ENCODE results near the gene PGM3. TPM values are rescaled to one million over a fixed set of nuclear protein-coding genes. Genes with fewer than 3 reads are reported as not detected.

The PGM3 gene
- total and polyA plus RNA-seq, 2 donors (not counting 1 experiment from before 2014, with no cell fraction given) = 6.9 to 24.5 TPM

DNA sequence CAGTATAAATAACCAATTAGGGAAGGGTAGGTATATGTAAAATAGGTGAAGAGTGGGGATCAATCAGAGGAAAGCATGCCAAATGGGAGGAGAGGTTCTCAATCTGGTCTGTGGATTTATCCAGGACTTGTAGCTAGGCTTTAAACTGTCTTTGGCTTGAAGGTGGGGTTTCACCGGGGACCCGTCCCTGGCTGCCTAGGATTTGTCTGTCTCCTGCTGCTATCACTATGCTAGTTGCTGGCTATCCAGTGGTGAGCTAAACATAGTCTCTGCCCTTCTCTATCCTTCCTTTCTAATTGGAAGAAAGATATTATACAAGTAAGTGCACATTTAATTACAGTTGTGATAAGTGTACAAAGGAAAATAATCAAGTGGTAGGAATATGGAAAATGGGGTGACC lies 66.8 kb downstream of the PGM3 start:
- Histone ChIP-seq H3K4me2 (replicated peaks; ENCODE audit: low read depth, low read length, poor library complexity, severe bottlenecking) (no peak overlapping the region), H2AFZ (ENCODE audit: insufficient read depth, low read depth, low read length, poor library complexity, severe bottlenecking) (no peak overlapping the region), H3K79me2 (ENCODE audit: control insufficient read depth, insufficient read depth, low read length) (no peaks in the 10 kb centered on the region), H3K9ac (ENCODE audit: low read length) (no peak overlapping the region), H3K4me1 (ENCODE audit: control insufficient read depth in 2 of 2, insufficient read depth in 2 of 2, low read length in 2 of 2) (no peaks in the 10 kb centered on the region), H3K9me3 (ENCODE audit: control extremely low read depth in 1 of 3, control insufficient read depth in 2 of 3, insufficient read depth in 1 of 3, low read length in 2 of 3) (no peaks in the 10 kb centered on the region), H3K27me3 (replicated peaks in 1 of 4; ENCODE audit: control extremely low read depth in 1 of 4, control insufficient read depth in 3 of 4, insufficient read depth in 4 of 4, low read length in 3 of 4) (no peaks in the 10 kb centered on the region), H4K20me1 (ENCODE audit: control insufficient read depth, insufficient read depth, low read length, poor library complexity, severe bottlenecking) (no peaks in the 10 kb centered on the region), H3K36me3 (replicated peaks in 1 of 2; ENCODE audit: control extremely low read depth in 1 of 2, control insufficient read depth in 1 of 2, extremely low read depth in 1 of 2, insufficient read depth in 2 of 2, low read length in 1 of 2) (peaks cover 22 to 75% of the 10 kb centered on the region in 2 experiments), H3K27ac (ENCODE audit: low read length in 2 of 2) (no peak overlapping the region), H3K4me3 (ENCODE audit: control extremely low read depth in 1 of 5, extremely low read depth in 1 of 5, insufficient read depth in 1 of 5, low read depth in 2 of 5, low read length in 4 of 5) (no peak overlapping the region)
- intact Hi-C loops (cut with micrococcal nuclease) = loop anchor here (5.0 kb wide), 1 partner anchor 36 kb away; no protein-coding TSS in a partner anchor
- H3K27ac Mint-ChIP-seq = peak overlapping the region; percentile 4
- no peak overlapping the region for H3K4me3 Mint-ChIP-seq
- WGBS (ENCODE audit: insufficient coverage) = no CpG with 5 or more reads among the region's 2 CpGs
- H3K4me1 Mint-ChIP-seq = no peaks in the 10 kb centered on the region
- no peaks in the 10 kb centered on the region for H3K9me3 Mint-ChIP-seq (ENCODE audit: insufficient read depth)
- ATAC-seq (ENCODE audit: low read depth) = no peak
- H3K27me3 Mint-ChIP-seq = no peaks in the 10 kb centered on the region
- TF ChIP-seq EZH2 (IDR thresholded peaks at IDR 0.05; ENCODE audit: borderline replicate concordance, insufficient read depth, low read depth, low read length, poor library complexity, severe bottlenecking) = no peak
- TF ChIP-seq, protein P1, sequence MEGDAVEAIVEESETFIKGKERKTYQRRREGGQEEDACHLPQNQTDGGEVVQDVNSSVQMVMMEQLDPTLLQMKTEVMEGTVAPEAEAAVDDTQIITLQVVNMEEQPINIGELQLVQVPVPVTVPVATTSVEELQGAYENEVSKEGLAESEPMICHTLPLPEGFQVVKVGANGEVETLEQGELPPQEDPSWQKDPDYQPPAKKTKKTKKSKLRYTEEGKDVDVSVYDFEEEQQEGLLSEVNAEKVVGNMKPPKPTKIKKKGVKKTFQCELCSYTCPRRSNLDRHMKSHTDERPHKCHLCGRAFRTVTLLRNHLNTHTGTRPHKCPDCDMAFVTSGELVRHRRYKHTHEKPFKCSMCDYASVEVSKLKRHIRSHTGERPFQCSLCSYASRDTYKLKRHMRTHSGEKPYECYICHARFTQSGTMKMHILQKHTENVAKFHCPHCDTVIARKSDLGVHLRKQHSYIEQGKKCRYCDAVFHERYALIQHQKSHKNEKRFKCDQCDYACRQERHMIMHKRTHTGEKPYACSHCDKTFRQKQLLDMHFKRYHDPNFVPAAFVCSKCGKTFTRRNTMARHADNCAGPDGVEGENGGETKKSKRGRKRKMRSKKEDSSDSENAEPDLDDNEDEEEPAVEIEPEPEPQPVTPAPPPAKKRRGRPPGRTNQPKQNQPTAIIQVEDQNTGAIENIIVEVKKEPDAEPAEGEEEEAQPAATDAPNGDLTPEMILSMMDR (IDR thresholded peaks at IDR 0.05) = no peak
- ChIA-PET CTCF (no interaction called here), POLR2A (no interaction called here)
- DNase-seq = no peak

DNA sequence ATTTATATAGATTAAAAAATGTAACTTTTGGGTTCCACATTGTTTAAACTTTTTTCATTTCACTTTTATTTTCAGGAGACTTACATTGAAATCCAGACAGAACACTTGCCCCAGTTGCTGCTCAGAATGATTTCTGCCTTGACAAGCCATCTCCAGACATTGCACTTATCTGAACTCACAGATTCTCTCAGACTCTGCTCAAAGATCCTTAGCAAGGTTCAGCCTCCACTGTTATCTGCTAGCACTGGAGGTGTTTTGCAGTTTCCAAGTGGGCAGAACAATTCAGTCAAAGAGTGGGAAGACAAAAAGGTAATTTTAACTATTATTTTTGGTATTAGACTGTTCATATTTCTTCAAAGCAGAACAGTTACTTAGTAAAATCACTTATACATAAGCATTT lies 67.6 kb downstream of the PGM3 start:
- no peak overlapping the region for H3K27ac Mint-ChIP-seq
- no peaks in the 10 kb centered on the region for H4K20me1 ChIP-seq (ENCODE audit: control insufficient read depth, insufficient read depth, low read length, poor library complexity, severe bottlenecking)
- H3K4me1 Mint-ChIP-seq = no peaks in the 10 kb centered on the region
- TF ChIP-seq EZH2 (IDR thresholded peaks at IDR 0.05; ENCODE audit: borderline replicate concordance, insufficient read depth, low read depth, low read length, poor library complexity, severe bottlenecking) = no peak
- TF ChIP-seq, protein P1 (IDR thresholded peaks at IDR 0.05) = no peak
- no peaks in the 10 kb centered on the region for H3K79me2 ChIP-seq (ENCODE audit: control insufficient read depth, insufficient read depth, low read length)
- ChIA-PET POLR2A (no interaction called here), CTCF (no interaction called here)
- H3K9me3 Mint-ChIP-seq (ENCODE audit: insufficient read depth) = no peaks in the 10 kb centered on the region
- no peaks in the 10 kb centered on the region for H3K4me1 ChIP-seq (ENCODE audit: control insufficient read depth in 2 of 2, insufficient read depth in 2 of 2, low read length in 2 of 2)
- DNase-seq (no peak), ATAC-seq (ENCODE audit: low read depth) (no peak)
- no peaks in the 10 kb centered on the region for H3K27me3 ChIP-seq (replicated peaks in 1 of 4; ENCODE audit: control extremely low read depth in 1 of 4, control insufficient read depth in 3 of 4, insufficient read depth in 4 of 4, low read length in 3 of 4)
- H3K27me3 Mint-ChIP-seq = no peaks in the 10 kb centered on the region
- intact Hi-C loops (cut with micrococcal nuclease) = loop anchor here (5.0 kb wide), 1 partner anchor 37 kb away; no protein-coding TSS in a partner anchor
- H3K4me3 ChIP-seq (ENCODE audit: control extremely low read depth in 1 of 5, extremely low read depth in 1 of 5, insufficient read depth in 1 of 5, low read depth in 2 of 5, low read length in 4 of 5) = no peak overlapping the region
- no peak overlapping the region for H2AFZ ChIP-seq (ENCODE audit: insufficient read depth, low read depth, low read length, poor library complexity, severe bottlenecking)
- H3K9ac ChIP-seq (ENCODE audit: low read length) = no peak overlapping the region
- peaks cover 21 to 75% of the 10 kb centered on the region in 2 experiments for H3K36me3 ChIP-seq (replicated peaks in 1 of 2; ENCODE audit: control extremely low read depth in 1 of 2, control insufficient read depth in 1 of 2, extremely low read depth in 1 of 2, insufficient read depth in 2 of 2, low read length in 1 of 2)
- H3K4me2 ChIP-seq (replicated peaks; ENCODE audit: low read depth, low read length, poor library complexity, severe bottlenecking) = no peak overlapping the region
- no peak overlapping the region for H3K27ac ChIP-seq (ENCODE audit: low read length in 2 of 2)
- H3K9me3 ChIP-seq (ENCODE audit: control extremely low read depth in 1 of 3, control insufficient read depth in 2 of 3, insufficient read depth in 1 of 3, low read length in 2 of 3) = no peaks in the 10 kb centered on the region
- H3K4me3 Mint-ChIP-seq = no peak overlapping the region
